UCSD-AML1 (cell line): ENCODE data around the gene MYCN.
"Not testable (repeated sequence)": the region's sequence is repeated elsewhere in the genome, so short reads cannot be mapped to it uniquely, and the experiment has no call there.

ENCODE experiments used
- DNase-seq: peaks from one replicate; lab custom pipeline; 2025; ENCODE audit not compliant: unreplicated experiment; lab: John Stamatoyannopoulos, UW

MYCN gene

DNA sequence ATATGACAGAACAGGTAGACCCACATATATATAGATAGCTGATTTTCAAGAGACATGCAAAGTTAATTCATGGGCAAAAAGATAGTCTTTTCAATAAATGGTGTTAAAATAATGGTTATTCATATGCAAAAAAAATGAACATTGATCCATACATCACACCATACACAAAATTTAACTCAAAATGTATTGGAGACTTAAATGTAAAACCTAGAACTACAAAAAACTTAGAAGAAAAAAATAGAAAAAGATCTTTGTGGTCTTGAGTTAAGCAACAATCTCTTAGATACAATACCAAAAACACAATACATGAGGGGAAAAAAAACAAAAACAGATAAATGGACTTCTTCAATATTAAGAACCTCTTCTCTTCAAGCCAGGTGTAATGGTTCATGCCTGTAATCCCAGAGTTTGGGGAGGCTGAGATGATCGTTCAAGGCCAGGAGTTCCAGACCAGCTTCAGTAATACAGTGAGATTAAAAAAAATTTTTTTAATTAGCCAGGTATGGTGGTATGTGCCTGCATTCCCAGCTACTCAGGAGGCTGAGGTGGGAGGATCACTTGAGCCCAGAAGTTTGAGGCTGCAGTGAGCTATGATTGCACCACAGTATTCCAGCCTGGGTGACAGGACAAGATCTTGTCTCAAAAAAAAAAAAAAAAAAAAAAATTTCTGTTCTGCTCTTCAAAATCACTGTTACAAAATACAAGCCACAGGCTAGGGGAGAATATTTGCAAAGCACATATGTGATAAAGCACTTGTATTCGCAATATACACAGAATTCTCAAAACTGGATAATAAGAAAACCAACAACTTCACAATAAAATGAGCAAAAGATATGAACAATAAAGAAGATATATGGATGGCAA lies 32.7 kb upstream of the MYCN start:
- DNase-seq = no peak

DNA sequence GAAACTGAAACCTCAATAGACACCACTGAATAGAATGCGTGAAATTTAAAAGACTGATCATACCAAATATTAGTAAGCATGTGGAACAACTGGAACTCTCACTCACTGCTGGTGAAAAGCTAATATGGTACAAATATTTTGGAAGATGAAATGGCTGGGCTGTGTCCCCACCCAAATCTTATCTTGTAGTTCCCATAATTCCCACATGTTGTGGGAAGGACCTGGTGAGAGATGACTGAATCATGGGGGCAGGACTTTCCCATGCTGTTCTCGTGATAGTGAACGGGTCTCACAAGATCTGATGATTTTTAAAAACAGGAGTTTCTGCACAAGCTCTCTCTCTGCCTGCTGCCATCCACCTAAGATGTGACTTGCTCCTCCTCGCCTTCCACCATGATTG lies 32.0 kb upstream of the MYCN start:
- DNase-seq = no peak

DNA sequence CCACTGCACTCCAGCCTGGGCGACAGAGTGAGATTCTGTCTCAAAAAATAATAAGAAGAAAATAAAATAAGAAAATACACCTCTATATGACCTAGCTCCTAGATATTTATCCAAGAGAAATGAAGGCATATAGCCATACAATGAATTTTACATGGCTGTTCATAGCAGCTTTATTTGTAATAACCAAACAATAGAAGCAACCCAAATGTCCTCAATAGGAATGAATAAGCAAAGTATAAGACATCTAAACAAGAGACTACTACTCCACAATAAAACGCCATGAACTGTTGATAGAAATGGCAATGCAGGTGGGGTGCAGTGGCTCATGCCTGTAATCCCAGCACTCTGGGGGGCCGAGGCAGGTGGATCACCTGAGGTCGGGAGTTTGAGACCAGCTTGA lies 31.2 kb upstream of the MYCN start:
- no peak for DNase-seq

DNA sequence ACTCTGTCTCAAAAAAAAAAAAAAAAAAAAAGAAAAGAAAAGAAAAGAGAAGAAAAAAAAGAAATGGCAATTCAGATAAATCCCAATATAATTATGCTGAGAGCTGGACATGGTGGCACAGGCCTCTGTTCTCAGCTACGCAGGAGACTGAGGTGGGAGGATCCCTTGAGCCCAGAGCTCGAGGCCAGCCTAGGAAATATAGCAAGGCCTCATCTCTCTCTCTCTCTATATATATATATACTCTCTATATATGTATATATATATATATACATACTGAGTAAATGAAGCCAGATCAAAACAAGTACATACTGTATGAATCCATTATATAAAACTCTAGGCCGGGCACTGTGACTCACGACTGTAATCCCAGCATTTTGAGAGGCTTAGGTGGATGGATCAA lies 30.6 kb upstream of the MYCN start:
- DNase-seq = no peak

DNA sequence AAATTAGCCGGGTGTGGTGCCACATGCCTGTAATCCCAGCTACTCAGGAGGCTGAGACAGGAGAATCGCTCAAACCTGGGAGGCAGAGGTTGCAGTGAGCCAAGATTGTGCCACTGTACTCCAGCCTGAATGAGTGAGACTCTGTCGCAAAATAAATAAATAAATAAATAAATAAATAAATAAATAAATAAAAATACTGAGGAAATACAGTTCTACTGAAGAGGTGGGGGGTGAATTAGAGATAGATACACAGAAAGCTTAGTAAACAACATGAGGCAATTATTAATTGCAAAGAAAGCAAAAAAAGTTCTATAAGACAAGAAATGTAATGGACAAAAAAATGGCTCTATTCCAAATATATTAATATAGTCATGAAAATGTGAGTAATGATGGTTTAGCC lies 29.1 kb upstream of the MYCN start:
- not testable (repeated sequence) for DNase-seq

DNA sequence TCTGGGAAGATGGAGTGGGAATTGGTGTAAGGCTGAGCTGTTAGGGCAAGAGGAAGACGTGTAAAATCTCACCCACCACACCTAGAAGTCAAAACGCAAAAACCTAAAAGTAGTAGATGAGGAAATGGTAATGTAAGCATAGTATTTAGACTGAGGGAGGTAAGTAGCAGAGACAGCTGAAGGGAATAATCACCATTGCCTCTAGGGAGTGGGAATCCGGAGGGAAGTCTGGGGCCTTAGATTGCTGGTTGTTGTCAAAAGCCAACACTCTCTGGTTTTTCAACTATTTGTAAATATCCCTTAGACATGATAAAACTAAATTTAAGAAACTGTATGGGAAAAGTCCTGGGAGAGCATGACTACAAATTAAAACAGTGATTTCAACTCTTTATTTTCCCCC lies 28.7 kb upstream of the MYCN start:
- DNase-seq = no peak

DNA sequence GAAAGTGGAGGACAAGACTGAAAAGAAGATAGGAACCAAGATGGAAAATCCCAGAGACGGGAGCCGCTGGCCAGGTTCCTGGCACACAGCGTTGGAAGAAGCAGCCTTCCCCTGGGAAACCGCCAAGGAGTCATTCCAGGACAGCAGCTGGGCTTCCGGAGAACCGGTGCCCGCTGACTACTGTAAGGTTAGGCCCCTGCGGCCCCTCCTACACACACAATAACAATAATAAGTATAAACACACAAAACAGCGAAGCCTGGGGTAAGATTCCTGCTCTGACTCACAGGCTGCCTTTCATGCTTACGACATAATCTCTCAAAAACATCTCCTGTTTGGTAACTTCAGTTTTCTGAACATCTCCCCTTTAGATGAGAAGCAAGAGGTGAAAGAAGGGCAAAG lies 28.1 kb upstream of the MYCN start:
- DNase-seq = no peak

DNA sequence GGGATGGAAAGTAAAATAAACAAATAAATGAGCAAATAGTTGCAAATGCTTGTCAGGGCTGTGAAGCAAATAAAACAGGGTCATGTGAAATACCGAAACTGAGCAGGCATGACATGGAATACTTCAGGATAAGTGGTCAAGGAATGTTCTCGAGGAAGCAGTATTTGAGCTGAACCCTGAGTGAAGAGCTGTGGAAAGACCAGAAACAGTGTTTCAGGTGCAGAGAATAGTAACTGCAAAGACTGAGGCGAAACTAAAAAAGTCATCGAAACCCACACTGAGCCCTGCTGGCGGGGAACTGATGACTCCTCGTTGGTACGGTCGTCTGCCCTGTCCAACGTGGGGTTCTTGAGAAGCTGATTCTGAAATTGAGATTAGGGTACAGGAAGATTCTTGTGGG lies 27.2 kb upstream of the MYCN start:
- DNase-seq = no peak

DNA sequence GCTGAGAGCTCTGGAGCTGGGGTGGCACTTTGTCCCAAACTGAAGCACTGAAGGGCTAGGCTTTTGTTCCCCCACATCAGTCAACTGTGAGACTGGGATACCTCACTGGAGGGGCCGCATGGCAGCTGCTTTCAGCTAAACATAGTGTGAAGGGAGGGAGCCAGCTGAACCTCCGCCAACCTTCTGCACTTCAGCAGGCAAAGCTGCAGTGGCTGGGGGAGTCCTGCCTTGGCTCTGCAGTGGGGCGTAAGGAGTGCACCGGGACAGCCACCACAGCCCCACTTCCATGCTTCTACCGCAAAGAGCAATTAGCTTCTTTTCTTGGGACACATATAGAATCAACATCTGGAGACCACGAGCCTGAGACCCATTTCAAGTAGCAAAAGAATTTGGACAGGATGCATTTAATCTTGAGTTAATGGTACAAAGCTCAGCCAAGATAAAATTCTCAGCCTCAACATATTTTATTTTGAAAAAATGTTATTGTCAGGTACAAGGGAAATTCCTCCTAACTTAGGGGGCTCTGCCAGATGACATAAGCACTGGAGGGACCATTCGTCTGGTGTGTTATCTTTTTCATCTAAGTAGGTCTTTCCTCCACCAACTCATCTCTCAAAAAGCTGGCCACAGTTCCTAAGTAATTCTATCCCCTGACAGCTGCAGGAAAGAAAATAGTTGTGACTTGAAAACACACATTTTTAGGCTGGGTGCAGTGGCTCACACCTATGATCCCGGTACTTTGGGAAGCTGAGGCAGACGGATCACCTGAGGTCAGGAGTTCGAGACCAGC lies 25.6 kb upstream of the MYCN start:
- DNase-seq = no peak

DNA sequence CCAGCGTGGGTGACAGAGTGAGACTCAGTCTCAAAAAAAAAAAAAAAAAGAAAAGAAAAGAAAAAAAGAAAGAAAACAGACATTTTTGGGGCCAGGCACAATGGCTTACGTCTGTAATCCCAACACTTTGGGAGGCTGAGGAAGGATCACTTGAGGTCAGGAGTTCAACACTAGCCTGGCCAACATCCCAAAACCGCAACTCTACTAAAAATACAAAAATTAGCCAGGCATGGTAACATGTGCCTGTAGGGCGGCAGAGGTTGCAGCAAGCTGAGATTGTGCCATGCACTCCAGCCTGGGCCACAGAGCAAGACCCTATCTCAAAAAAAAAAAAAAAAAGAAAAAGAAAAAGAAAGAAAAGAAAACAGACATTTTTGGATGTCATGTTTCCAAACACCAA lies 24.8 kb upstream of the MYCN start:
- DNase-seq = not testable (repeated sequence)

DNA sequence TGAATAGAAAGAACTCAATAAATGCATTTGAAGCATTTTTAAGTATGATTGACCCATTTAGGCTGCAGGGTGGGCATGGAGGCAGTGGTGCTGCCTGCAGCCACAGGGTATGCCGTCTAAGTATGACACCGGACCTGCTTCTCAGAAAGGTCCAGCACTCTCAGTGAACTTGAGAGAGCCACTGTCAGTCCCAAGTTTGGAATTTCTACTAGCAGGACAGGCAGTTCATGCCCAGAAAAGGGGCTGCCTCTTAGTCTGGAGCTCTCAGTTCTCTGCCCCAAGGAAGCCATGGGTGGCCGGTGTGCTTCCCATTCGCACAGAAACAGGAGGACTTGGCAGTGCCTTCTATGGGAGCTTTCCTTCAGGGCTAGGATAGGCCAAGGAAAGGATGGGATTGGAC lies 24.0 kb upstream of the MYCN start:
- DNase-seq = no peak

DNA sequence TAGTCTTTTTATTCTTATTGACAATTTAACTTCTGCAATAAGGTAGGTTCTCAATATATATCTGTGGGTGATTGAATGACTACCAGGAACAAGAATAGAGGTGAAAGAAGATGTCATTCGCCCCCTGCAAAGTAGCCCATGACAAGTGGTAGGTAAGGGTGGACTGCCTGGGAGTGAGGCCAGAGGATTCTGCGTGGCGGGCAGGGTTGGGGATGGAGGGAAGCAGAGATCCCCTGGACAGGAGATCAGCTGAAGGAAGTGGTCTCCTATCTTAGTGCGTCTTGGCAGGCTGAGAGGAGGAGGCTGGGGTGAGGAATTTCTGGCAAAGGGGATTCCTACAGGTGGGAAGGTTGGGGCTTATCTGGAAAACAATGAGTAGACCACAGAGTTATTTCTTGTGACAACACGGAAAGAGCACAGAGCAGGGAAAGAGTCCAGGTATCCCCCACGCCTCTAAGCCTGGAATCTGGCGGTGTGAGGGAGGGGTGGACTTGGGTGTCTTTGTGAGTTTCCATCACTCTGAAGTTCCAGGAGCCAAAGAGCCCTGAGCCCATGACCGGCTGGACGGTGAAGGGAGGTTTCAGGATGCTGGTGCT lies 21.5 kb upstream of the MYCN start:
- DNase-seq = no peak

DNA sequence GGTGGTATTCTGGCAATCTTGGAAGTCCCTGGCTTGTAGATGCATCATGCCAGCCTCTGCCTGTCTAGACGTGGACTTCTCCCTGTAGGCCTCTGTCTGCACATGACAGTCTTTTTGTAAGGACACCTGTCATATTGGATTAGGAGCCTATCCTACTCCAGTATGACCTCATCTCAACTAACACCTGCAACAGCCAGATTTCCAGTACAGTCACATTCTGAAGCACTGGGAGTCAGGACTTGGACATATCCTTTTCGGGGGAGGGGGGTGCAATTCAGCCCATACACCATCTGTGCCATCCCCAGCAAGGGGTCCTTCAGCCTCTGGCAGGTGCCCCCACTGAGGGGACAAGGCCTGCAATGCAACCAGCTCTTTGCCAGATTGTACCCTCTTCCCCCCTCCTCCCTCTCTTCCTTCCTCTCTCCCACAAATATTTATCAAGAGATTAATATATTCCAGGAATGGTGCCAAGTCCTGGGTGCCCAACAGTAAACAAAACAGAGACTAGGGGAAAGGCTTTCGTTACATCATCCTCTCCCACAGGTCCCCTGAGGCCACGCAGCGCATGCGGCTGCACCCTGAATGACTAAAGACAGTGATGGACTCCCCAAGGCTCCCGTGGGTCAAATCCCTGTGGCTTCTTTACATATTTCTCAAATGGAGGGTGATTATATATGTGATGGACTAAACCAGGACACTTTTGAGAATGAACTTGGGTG lies 20.5 kb upstream of the MYCN start:
- no peak for DNase-seq

DNA sequence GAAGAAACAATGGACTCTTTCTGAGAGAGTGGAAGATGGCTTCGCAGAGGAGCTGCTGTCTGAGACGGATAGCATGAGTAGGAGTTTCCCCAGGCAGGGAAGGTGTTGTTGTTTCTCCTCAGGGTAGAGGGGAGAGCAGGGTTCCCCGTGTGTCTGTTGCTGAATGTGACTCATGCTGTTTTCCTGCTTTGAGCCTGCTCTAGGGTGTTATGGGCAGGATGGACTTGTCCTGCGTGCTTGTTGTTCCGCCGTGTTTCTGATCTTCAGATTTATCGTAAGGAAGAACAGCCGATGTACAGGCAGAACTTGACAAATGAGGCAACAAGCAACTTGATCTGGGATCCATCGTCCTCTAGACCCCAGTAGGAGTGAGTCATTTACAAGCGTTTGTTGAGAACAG lies 19.7 kb upstream of the MYCN start:
- no peak for DNase-seq

DNA sequence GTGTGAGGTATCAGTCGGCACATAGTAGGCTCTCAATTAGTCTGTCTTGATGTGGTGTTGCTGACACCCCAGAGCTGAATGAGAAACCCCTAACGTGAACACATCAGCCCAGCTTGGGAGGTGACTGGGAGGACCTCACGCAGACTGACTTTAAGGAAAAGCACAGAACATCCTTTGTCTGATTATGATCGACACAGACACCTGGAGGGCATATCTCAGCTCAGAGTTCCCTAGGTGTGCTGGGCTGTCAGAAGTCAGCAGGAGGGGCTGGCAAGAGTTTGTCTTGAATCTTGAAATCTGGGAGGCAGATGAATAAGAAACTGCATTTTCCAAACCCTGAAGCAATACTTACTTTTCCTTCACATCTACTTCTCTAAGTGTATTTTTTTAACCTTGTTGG lies 16.8 kb upstream of the MYCN start:
- DNase-seq = no peak

DNA sequence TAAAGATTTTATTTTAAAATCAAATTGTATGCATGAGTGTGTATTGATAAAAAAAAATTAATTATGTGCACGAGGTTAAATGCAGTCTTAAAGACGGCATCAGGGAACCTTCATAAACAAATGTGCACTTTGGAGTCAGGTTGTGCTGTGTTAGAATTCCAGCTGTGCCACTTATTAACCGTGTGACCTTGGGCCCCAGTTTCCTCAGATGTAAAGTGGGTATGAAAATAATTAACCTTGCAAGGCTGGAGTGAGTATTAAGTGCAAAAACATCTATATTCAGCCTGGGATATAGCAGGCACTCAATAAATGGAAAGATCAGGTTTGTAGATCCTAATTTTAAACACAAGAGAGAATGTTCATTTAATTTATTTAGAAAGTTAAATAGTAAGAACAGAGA lies 14.5 kb upstream of the MYCN start:
- no peak for DNase-seq

DNA sequence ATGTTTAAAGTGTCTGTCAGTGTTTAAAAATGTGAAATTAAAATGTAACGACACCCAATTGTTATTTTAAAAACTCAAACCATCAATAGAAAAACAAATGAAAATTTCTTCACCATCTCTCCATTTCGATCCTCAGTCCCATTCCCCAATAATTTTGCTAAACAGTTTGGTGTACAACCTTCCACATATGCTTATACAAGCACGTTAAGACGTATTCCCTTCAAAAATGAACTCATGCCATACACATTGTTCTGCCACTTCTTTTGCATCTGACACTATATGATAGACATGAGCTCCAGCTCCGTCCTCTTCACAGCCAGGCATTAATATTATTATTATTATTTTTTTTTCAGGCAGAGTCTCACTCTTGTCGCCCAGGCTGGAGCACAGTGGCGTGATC lies 14.1 kb upstream of the MYCN start:
- no peak for DNase-seq

DNA sequence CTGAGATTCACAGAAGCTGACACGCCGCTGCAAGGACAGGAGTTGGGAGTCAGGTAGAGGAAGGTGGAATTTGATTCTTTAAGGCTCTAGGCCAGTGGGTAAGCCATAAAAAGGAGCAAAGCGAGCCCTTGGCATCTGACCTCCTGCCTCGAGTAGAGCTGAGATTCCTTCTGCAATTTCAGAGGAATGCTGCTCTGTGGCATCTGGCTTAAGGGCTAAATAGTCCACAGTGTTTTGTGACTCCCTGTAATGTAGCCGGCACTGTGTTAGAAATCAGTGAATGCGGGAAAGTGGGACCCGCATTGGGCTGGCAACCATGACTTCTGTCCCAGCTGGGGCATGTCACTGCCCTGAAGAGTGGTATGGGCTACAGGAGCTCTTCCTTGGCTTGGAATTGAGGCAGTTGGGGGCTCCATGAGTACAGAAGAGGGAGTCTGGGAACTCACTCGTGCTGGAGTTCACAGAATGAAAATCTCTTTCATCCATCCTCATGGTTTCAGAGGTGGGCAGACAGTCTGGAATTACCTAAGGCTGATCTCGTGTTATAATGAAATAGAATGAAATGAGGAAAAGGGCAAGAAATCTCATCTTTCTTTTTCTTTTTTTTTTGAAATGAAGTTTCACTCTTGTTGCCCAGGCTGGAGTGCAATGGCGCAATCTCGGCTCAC lies 12.7 kb upstream of the MYCN start:
- DNase-seq = no peak

DNA sequence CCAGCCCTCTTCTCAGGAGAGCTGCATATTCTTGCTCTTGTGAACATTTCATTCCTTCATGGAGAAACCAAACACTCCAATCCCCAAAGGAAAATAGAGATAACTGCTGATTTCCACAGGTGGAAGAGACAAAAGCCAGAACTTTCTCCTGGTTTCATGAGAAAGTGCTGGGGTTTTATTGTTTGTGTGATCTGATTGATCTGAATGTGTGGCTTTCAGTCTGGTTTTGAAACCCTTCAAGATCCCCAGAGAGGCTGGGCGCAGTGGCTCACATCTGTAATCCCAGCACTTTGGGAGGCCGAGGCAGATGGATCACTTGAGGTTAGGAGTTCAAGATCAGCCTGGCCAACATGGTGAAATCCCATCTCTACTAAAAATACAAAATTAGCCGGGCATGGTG lies 11.3 kb upstream of the MYCN start:
- not testable (repeated sequence) for DNase-seq

DNA sequence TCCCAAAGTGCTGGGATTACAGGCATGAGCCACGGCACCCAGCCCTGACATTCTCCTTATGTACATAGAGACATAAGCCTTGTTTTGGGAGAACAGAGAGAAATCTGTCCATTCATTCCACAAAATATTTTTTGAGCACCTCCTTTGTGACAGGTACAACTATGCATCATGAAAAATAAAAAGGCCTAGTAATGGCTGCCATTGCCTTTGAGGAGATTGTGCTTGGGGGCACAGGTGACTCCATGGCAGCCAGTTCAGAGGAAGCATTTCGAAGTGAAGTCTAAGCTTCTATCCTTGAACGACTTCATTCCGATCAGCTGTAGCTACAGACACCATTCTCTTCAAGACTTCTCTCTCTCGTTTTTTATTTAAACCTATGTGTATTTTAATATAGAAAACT lies 10.5 kb upstream of the MYCN start:
- DNase-seq = no peak
